ENCODE results near the gene CCNI2. TPM values are rescaled to one million over a fixed set of nuclear protein-coding genes. Genes with fewer than 3 reads are reported as not detected.

Gene CCNI2
- polyA plus RNA-seq, 1 donor = 1.3 TPM

DNA sequence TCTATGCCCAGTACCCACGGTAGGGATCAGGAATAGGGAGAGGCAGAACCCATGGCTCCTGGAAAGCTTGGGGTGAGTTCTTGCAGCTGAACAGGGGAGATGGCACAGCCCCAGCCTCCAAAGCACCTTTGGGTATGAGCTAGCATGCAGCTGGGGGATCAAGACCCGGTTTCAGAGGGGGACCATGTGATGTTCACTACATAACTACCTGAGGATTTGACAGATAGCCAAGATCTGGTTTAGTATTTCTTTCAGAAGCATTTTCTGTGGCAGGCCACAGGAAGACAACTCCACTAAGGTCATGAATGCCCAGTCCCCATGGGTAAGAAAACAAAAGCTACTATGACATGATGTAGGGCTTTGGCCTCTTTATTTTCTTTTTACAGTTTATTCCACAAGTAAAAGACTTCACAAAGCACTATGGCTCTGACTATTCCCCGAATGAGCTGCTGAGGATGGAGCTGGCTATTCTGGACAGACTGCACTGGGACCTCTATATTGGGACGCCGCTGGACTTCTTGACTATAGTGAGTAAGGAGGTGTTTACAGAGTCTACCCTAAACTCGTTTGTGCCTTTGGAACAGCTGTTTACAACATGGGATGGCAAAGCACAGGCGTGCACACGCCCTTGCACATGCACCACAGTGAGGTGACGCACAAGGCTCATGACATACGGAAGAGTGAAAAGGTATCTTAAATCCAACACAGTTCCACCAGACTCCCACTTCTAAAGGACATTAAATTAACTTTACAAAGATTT, 3.4 kb downstream of the CCNI2 start:
- no peak for DNase-seq (ENCODE audit: low read depth)

DNA sequence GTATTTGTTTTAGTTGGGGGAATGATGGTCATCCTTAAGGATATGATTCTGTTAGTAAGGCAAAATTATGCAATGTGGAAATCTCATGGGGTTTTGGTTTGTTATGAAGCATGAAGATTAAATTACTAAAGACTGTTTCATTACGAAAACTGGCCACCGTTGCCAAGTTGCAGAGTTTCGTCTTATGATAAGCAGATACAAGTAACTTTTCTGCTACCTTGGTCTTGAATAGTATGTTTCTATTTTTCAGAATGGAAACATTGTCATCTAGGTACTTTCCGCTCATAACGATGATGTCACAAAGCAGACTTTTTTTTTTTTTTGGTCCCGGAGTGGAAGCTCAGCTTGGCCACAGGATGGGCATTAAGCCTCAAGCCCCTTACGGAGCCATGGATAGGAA, 4.2 kb downstream of the CCNI2 start:
- DNase-seq (ENCODE audit: low read depth) = no peak

DNA sequence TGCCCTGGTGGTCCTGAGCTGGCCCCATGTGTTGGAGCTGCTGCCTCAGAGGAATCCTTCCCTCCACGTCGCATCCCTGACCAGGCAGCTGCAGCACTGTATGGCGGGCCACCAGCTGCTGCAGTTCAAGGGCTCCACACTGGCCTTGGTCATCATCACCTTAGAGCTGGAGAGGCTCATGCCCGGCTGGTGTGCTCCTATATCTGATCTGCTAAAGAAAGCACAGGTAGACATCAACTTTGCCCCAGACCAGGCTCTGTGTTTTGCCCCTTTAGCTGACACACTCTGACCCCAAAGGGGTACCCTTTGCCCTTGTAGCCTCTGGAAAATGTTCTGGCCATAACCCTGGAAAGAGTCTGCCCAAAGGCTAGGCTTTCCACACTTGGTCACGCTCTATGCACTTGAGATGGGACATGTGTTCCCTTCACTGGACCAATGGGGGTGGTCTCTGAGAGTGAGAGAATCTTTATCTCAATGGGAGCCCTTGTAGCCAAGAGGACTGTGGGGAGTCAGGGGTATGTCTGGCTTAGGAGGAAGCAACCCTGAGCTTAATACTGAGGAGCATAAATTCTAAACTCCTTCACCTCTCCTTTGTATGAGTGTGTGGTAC, 4.8 kb downstream of the CCNI2 start:
- no peak for DNase-seq (ENCODE audit: low read depth)

DNA sequence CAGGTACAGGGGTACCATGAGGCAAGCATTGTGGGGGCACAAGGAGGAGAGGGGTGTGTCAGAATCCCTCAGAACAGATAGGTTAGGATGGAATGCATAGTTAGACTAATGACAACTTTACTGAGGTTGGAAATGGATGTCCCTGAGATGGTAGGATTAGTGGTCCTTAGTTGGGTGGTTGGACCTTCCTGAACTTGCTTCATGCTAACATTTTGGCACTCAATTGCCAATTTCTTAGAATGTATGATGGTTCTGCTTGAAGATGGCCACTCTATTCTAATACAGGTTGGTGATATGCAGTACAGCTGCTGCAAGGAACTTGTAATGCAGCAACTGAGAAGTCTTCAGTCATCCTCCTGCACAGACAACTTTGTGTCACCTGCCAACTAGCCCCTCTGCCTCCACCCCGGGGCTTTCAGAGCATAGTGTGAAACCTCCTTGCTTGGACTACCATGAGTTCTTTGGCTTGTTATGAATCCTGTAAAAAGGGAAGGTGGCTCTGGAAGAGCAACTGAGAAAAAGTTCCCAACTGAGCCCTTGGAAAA, 5.4 kb downstream of the CCNI2 start:
- DNase-seq (ENCODE audit: low read depth) = no peak

DNA sequence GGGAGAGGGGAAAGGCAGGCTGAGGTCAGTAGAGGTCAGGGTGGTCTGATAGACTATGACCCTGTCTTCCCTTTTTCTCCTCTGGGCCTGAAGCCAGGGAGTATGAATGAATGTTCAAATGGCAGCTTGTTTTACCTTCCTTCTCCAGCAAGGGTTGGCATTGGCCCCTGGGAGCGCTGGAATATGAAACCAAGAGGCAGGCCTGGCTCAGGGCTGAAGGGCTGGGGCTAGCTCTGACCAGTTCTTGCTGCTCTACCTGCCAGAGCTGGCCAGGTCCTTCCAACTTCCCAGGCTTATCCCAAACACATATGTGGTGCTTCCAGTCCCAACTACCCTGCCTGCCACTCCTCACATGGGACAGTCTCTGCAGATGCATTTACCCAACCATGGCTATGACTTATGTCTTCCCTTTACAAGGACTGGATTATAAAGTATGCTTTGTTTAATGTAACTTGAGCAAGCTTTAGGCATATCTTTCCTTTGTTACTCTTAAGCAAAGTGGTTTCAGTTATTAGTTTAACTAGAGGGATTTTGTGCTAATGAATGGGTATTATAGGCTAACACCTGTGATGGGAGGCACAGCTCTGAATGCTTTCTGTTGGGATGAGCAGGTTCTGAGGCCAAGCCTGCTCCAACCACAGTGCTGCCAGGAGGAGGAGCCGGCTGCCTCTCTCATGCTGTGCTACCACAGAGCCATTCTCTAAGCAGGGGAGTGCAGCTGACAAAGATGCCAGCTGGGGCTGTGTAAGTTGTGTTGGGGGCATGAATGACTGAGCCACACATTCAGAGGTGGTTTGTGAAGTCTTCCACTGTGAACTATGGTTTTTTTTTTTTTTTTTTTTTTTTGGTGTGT, 6.1 kb downstream of the CCNI2 start:
- DNase-seq (ENCODE audit: low read depth) = no peak

DNA sequence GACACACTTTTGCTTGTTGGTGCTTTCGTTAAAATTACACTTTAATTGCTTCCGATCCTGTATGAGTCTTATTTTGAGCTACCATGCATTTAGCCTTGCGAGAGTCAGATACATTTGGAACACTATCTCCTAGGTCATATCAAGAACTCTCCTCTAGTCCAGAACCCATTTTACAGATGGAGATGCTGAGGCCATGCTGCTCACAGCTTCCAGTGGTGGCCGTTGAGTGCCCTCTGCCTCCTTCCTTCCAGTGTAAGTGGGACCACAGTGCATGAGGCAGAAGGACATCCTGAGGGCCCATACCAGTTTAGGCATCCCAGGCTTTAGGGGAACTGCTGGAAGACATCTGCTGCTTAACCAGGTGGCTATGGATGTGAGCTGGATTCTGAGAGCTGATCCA, 6.9 kb downstream of the CCNI2 start:
- no peak for DNase-seq (ENCODE audit: low read depth)

DNA sequence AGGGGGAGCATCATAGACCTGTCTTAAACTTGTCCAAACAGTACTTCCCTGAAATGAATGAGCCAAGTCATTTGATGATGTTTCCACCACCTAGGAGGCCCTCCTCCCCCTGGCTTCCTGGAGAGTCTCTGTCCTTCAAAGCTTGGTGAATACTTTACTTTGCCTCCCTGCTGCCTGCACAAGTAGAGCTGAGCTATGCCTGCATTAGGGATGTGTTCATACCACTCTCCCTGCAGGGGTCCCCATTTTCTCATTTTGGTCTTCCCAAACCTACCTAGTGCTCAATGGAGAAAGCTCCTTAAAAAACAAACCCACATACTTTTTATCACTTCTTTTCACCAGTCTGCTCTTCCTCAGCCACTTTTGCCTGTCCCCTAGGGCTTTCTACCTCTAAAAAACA, 7.7 kb downstream of the CCNI2 start:
- no peak for DNase-seq (ENCODE audit: low read depth)

DNA sequence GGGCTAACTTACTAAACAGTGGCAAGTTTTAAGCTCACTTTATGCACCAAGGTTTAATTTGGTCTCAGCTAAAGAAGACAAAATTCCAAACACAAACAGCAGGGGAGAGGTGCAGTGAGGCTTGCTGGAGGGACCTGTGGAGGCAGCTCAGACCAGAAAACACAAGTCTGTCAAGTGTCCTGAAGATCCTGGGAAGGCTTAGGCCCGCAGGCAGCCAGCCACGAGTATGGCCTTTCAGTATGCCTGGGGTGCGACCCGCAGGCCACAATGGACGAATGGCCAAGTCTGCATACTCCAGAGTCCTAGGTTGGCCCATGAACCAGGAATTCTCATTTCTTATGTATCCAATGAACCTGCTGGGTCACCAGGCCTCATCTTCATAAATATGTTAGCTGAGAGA, 9.3 kb downstream of the CCNI2 start:
- no peak for DNase-seq (ENCODE audit: low read depth)

DNA sequence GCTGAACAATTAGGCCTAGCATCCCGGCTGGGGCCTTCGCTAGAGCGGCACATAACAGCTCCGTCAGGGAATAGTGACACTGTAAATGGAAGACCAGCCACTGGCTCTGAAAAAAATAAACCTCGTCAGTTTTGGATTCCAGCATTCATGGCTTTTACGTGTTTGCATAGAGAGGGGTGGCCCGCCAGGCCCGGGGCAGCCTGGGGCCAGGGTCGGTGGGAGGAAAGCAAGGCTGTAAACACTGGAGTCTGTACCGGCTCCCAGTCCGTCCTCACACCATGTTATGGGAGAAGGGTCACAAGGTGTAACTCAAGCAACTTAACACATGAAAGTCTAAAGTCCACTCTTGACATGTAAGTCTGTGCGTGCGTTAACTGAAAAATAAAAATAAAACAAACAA, 11.2 kb downstream of the CCNI2 start:
- DNase-seq (ENCODE audit: low read depth) = no peak

DNA sequence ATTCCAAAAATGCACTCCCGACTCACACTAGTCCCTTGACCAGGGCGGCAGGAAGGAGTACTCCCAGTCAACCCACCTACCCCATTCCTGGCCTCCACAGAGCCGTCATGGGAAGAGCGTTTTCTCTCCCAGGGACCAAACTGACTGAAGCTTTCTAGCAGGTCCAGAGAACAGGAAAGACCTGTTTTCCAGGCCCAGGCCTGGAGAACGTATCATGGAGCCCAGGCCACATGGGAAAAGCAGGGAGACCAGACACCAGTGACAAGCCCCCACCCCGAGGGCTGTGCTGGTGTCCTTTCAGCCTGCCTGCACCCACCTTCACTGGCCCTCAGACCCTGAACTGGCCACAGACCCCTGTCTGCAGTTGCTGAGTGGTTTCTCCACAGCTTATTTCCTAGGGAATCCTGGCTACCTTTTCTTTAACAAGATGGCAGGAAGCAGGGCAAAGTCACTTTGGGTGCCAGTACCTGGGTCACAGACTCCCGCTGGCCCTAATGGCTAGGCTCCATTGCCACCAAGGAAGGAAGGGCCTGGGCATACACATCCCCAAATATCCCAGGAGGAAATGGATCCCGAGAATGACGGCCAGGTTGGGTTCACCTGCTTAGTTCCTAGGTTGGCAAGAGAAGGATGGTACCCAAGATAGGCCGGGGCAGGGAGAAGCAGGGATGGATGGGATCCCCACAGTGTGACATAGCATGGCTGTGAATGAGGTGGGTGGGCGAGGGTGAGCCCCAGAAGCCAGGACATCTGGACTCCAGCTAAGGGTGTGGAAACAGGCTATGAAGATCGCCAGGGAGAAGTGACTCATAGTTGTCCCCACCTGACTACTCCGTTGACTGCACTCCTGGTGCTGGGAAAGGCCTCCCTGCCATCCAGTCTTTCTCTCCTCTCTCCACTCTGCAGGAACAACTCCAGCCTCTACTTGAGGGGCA, 12.2 kb downstream of the CCNI2 start:
- no peak for DNase-seq (ENCODE audit: low read depth)

DNA sequence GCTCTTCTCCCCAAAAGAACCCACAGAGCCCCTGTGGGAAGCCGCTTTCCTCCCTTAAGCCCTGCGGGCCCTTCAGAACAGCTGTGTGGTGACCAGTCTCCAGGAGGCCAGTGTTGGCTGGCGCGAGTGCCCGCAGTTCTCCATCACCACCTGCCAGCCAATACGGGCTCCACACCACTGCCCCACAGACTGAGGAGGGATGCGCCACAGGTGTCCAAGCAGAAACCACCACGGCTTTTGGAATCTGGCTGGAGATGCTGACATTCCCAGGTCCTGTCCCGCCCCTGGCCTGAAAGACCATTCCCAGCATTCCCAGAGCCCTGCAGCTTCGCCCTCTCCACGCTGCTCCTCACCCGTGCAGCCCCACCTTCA, 12.8 kb downstream of the CCNI2 start:
- no peak for DNase-seq (ENCODE audit: low read depth)

DNA sequence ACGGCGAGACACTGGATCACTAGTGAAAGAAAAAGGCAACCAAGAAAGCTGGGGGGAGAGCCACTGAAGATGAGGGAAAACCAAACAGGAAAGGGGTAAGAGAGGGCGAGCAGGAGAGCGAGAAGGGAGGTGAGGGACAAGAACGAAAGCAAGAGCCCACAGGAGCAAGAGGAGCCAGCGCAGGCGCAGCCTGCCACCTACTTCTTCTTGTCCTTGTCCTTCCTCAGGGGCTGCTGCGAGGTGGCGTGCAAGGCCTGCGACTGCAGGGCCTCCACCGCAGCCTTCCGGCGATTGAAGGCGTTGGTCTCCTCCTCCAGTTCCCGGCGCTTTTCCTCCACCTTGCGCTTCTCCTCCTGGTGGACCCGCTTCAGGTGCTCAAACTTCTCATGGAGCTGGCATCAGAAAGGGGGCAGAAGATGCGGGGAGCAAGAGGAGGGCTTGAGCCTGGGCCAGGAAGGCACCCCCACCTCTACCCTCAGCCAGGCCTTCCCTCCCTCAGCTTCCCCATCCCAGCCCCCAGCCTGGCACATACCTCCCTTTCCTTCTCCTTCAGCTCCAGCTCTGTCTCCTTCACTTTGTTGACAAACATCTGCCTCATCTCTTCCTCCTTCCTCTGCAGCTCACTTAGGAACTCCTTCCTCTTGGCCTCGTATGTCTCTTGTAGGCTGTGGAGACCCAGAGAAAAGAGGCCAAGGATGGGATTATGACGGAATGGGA, 13.5 kb downstream of the CCNI2 start:
- no peak for DNase-seq (ENCODE audit: low read depth)

DNA sequence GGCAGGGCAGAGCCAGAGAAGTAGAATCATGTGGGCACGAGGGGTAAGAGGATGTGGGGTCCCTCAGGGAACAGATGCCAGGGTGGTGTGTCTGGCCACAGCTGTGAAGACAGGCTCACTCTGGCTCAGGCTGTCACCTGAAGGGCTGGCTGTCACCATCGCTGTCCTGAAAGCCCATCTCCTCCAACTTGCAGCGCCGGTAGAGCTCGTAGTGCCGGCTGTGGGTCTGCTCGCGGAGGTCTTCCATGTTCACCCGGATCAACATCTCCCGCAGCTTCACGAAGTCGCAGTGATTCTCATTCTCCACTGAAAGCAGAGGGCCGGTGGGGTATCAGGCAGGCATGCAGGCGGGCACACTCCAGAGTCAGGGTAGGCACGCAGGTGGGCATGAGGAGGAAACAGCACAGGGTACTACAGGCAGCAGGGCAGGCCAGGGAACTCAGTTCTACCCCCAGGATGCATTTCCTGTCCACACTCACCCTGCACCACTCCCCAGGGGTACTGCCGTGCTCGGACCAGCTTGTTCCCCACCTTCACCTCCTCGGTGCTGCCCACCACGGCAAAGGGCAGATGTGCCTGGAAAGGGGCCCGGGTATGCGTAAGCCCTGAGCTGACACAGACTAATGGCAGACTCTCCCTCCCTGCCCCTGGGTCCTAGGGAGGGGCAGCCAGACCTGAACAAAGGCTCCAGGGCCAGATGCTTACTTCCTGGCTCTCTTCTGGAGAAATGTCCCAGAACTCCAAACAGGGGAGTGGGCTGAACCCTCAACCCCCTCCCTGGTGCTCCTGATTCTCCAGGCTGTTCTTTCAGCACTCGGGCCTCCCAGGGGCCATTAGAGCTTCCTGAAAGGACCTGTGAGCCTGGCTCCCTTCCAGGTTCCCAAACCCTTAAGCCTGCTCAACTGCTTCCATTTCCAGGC, 14.4 kb downstream of the CCNI2 start:
- no peak for DNase-seq (ENCODE audit: low read depth)

DNA sequence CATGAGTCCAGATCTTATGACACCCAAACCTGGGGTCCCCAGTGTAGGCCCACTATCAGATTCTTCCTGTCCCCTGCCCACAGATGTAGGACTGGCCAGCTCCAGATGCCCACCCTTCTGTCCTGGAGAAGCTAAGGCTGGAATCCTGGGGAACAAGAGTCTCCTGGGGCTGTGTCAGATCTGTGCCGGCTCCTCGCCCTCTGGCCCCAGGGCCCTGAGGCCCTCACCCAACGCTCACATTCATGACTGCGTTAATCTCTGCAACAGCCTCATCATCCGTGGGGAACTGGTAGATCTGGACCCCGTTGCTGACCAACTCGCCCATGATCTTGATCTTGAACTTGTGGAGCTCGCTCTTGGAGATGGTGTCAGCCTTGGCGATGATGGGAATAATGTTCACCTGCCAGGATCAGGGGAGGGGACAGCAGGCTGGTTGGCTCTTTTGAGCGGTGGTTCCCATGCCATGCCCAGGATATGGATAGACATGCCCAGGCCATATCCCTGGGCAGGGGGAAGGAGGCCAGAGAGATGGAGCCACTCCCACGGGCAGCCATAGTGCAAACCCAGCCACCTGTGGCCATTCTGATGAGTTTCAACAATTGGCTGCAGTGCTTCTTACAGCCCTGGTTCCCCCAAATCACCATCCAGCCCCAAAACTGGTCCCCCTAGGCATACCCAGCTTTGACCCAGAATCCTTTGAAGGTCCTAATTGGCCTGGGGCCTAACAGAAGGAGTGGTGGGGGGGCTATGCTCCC, 15.2 kb downstream of the CCNI2 start:
- no peak for DNase-seq (ENCODE audit: low read depth)

DNA sequence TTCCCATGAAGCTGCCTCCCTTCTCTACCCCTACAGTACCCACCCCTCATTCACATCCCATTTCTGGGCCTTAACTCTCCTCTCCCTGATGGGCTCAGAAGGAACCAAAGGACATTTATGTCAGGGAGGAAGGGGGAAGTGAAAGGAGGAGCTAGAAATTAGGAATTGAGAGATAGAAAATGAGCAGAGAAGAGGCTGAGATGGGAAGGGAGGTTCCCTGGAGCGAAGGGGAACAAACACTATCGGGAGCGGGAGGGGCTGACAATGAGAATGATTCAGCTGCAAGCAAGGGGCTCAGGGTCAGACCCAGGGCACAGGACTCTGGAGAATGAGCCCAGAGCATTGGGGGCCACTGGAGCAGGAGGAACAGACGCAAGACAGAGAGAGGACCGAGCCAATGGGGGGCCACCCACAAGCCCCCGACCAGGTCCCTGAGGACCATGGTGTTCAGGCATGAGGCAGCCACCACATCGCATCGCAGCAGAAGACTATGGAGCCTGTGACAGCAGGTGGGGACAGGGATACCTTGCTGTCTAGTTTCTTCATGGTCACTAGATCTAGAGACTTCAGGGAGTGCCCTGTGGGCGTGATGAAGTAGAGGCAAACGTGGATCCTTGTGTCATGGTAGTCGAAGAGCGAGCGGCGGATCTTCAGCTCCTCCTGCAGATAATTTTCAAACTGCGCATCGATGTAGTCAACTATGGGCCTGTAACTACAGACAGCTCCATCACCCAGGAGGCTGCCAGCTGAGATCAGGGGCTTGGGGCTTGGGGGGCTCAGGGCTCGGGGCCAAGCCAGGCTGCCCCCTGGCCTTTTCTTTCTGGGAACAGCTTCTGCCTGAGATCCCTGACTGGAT, 16.2 kb downstream of the CCNI2 start:
- no peak for DNase-seq (ENCODE audit: low read depth)

DNA sequence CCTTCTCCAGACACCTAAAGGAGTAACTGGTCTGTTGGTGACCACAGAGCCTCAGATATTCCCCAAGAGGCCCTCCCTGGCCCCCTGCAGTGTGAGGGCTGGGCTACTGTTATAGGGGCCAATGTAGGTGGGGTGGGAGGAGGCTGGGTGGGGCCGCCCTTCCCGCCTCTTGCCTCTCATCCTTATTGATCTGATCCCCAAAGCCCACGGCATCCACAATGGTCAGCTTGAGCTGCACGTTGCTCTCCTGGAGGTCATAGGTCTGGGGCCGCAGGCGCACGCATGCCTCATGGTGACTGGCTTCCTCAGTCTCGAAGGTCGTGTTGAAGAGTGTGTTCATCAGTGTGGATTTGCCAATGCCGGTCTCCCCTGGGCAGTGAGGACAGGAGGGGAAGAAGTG, 16.8 kb downstream of the CCNI2 start:
- DNase-seq (ENCODE audit: low read depth) = no peak

DNA sequence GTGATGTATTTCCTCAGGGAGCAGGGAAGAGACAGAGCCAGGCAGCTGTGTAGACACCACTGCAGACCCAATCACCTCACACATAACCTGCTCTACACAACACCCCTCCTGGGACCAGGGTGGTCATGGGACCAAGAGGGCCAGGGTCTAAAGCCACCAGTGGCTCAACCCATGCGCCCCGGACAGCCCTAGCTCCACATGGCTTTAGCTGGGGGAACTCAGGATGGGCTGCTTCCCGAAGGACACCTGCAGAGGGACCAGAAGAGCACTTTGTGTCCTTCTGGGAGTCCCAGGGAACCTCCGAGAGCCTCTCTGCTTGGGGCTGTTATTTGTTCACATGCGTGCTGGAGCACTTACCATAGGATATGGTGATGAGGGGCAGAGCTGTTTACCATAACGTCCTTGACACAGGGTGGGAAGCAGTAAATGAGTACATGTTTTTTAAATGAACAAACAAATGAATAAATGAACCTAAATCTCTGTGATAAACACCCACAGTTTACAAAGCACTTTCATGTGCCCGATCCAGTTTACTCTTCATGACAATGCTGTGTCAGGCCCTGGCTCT, 17.5 kb downstream of the CCNI2 start:
- DNase-seq (ENCODE audit: low read depth) = no peak

Measured in forelimb muscle (tissue), 1 donor.